GM18502 (cell line): ENCODE results near the gene EPB41L4B.

Experiments used
- ATAC-seq: cut with Tn5 transposase; IDR thresholded peaks from one replicate; pipeline ENCODE4 v1.9.1; 2021; ENCODE audit warnings: mild to moderate bottlenecking; ENCODE audit not compliant: unreplicated experiment, poor library complexity

The EPB41L4B gene

DNA sequence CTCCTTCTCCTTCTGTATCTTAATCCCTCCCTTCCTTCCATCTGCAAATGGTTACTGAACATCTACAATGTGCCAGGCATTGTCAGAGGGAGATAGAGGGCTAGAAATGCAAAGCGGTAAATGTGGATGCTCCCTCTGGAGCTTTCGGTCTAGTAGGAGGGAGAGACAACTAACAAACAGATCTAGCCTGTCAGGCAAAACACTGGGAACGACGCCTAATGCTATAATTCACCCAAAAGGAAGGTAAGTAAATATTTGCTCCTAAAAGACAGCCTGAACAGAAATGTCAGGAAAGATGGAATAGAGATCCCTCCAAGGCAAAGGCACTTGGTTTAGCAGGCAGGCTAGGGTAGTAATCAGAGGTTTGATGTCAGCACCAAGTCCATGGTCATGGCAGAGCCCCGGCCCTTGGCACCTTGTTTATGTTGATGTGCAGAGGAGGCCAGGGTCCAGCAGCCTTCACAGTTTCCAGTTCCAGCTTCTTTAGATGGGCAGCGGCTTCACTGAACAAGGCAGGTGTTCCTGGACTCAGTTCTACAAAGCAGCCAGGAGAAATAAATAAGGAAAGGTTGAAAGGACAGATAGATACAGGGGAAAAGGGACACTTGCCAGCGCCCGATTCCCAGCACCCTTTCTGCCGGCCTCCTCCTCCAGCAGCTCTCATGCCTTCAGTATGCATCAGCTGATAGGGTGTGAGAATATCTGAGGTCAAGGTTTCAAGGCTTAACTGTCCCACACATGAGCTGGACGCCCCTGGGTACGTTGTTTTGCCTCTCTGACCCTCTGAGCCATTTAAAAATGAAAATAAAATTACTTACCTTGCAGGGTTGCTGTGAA, 107.4 kb downstream of the EPB41L4B start:
- no peak for ATAC-seq

DNA sequence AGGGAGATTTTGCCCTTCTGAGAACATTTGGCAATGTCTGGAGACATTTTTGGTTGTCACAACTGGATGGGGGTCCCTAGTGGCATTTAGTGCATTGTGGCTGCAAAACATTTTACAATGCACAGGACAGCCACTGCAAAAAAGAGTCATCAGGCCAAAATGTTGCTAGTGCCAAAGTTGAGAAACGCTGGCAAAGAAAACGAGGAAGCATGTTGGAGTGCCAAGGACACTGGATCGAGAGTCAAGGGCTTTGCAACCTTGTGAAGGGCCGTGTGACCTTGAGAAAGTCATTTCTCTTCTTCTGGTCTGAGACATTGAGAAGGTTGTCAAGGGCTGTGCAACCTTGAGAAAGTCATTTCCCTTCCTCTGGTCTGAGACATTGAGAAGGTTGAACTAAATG, 108.1 kb downstream of the EPB41L4B start:
- no peak for ATAC-seq

DNA sequence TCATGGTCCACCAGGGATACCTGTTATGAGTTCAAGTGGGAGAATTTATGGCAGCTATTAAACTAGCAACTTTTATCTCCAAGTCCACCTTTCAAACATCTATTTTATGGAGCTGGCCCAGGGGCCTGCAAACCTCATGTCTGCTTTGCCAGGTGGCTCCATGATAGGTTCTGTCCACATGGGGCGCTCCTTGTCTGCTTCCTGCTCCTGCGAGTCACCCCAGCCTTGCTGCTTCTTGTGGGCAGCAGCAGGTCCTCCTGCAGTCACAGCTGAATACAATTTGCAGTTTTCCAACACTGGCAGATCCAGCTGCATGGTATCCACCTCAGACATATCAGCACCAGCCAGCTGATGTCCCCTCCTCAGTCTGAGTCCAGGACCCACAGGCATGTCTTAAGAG, 114.2 kb downstream of the EPB41L4B start:
- no peak for ATAC-seq

DNA sequence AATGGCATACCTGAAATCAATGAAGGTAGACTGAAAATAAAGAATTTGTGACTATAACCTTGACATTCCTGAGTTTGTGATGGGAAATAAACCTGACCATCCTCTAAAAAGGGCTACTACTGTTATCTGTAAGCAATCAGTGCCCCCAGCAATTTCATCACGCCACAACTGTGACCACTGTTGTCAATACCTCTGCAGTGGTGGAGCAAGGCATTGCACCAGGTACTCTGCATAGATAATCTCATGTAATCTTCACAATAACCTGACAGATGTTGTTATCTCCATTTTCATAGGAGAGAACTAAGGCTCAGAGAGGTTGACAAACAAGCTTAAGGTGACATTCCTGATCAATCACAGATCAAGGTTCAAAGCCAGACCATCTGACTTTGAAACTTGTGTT, 115.3 kb downstream of the EPB41L4B start:
- ATAC-seq = no peak

DNA sequence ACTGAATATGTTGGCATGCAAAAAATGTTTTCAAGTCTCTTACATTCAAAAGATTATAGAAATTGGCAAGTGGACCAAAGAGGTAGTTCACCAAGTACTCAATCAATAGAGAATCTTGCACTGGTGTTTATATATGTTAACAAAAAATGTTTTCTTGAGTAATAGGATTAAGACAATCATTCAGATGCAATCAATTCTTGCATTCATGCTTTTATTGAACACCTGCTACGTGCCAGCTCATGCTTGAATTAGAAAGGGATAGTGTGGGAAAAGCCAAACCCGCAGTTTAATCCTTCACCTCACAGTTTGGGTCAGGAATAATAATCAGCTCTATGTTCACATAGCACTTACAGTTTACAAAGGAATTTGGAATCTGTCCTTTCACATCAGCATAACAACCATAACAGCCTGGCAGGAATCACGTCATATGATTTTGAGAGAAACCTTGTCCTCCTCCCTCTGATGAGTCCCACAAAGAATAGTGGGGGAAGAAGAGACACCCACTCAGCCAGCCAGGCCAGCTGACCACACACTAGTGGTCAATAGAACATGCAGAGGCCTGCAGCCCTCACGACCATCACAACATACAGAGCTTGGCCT, 117.0 kb downstream of the EPB41L4B start:
- no peak for ATAC-seq

DNA sequence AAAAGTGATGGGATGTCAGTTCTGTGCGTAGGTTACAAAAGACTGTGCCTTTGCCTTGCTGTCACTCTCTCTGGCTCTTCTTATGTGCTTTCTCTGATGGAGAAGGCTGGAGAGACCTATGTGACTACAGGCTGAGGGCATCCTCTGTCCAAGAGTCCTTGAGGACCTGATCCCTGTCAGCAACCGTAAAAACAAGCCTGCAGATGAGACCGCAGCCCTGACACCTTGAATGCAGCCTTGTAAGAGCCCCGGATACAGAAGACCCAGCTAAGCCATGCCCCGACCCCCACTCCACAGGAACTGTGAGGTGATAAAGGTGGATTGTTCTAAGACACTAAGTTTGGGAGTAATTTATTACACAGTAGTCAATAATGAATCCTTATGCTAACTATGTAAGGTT, 121.2 kb downstream of the EPB41L4B start:
- ATAC-seq = no peak

DNA sequence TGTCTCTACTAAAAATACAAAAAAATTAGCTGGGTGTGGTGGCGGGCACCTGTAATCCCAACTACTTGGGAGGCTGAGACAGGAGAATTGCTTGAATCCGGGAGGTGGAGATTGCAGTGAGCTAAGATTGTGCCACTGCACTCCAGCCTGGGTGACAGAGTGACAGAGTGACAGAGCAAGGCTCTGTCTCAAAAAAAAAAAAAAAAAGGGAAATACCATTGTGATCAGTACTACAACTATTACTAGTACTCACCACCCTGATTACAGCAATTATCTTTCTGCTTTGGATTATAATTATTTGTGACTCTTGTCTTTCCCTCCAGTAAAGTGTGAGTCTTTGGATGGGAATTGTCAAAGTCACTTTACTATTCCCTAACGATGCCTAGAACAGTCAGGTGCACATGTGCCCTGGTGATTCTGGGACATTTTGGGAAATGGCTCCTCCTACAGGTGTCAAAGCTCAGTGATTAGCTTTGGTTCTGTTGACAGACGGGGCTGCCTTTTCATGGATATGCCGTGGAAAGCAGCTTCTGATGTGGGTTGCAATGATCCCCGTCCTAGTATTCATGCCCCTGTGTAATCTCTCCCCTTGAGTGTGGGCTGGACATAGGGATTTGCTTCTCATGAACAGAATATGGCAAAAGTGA, 122.0 kb downstream of the EPB41L4B start:
- no peak for ATAC-seq

DNA sequence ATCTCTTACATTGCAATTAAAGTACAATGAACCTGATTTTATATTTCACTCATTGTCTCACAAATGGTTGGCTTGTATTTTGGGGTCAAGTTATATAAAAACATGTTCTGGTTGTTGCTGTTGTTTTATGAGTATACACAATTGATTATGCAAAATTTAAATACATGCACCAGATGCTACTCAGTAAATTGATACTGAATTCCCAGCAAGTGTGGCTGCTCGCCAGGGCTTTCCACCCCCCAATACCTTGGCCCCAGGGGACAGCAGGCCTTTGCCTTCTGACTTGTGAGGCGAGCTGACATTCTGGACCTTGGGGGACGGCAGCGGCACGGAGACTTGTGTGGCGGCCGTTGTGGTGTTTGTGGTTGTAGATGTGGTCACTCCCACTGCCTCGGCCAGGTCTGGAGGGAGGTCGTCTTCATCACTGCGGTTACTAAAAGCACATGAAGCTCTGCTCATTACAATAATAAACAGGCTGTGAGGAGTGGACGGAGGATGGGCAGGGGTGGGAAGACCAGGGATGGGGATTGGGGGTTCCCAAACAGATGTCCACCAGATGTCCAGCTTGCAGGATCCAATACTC, 126.8 kb downstream of the EPB41L4B start:
- ATAC-seq = no peak

DNA sequence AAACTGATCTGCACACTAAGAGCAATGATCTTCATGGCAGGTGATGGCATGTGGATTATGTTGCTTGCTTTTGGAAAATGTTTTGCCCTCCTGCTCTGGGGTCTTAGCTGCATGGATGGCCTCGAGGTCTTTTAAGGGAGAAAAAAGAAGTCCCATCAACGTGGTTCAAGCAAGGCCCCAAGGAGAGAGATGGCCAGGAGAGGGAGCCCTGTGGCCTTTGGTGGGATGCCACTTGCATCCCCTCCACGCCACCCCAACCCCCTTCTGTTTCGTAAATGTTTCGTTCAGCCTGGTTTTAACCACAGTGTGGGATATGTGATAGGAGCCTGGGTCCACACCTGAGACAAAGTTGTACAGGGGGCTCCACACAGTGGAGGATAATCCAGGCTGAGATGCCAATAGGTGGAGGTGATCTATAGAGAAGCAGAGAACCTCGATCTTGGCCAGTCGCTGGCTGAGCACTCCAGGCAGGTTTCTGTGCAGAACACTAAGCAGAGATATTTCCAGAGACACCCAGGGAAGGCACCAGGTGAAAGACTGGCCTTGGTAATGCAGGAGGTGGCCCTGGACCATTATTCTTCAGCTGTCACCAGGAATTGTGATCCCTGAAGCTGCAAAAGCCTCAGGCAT, 128.0 kb downstream of the EPB41L4B start:
- ATAC-seq = no peak

DNA sequence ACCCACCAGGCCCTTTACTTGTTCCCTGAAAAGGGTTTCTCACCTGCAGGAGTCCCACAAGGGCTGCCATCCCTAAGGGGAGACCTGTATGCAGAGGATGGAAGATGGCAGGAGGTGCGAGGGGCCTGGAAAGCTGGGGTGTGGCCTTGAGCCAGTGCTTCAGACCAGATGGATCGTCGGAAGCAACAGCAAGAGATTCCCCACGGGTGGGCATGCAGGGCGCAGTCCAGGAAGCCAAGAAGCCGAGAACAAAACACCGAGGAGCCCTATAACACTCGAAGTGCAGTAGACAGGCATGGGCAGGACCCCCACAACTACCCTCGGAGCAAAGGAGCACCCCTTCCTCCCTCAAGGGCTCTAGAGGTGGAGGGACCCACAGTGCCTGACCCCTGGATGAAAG, 129.1 kb downstream of the EPB41L4B start:
- ATAC-seq = no peak

DNA sequence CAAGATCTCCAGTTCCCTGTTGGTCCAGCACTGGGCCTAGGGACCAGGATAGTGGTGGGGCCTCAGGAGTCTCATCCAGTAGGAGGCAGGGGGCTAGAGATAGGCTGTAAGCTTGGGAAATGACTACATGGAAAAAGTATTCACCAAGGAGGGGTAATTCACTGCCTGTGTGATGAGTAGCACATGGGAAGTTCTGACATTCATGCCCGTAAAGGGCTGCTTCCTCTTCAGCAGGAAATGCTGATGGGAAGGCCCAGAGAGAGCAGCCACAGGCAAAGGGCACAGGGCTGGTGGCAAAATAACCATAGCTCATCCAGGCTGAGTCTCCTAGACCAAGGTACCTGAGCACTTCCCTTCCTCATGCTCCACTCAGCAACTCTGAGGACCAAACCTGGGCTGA, 130.7 kb downstream of the EPB41L4B start:
- ATAC-seq = no peak

DNA sequence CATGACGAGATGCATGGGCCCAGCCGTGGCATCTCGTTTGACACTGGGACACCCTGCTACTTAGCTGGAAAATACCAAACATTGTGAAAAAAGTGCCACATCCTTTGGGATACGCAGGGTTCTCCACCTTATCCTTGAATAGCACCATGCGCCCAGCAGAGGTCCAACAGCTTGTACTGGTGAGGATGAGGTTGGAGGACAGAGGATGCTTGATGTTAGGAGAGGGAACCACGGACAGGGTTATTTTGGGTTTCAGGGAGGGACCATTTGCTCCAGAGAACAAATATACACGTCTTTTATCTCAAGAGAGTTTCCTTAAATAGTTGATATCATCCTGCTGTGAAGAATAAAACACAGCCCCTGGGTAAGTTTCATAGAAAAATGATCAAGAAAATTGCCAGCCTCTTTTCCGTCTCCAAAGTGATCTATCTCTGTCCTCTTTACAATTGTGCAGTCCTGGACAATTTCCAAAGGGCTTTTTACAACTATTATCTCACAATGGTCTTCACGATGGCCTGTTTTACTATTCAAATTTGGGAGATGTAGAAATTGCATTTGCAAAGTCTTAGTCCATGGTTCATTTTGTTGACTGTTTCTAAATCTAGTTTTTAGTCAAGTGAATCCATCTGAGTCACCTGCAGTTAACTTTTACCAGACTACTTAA, 133.9 kb downstream of the EPB41L4B start:
- no peak for ATAC-seq

DNA sequence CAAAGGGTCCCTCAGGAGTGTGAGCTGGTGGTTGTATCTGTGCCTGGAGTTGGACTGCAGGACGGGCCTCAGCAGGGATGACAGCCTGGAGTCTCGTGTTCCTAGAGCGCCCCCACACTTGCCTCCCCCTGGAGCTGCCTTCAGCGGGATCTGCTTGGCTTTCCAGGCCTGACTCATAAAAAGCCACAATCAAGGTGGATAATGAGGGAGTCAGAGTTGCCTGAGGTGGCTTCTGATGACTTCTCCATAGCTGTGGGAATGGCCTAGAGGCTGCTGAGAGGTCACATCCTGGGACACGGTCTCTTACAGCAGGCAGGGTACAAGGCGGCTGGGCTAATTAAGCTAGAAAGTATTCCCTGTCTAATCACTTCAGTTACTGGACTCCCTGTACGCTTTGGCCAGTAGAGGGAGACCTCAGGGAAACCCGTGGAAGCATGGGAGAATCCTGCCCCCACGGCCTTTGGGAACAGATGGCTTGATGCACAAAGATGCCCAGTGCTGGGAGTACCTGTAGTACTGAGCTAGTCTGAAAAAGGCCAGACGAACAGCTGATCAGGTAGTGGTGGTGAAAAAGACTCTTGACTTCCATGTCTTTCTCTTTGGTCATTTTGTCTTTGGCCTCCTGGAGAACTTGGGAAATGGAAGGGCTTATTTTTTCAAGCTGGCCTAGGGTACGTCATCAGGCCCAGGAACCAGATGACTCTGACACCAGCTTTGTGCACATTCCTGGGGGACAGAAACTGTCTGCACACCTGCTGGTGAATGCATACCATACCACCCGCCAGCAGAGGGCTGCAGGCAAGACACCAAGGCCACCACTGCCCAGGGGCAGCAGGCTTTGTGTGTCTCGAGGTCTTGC, 137.7 kb downstream of the EPB41L4B start:
- ATAC-seq = peak; percentile 50

DNA sequence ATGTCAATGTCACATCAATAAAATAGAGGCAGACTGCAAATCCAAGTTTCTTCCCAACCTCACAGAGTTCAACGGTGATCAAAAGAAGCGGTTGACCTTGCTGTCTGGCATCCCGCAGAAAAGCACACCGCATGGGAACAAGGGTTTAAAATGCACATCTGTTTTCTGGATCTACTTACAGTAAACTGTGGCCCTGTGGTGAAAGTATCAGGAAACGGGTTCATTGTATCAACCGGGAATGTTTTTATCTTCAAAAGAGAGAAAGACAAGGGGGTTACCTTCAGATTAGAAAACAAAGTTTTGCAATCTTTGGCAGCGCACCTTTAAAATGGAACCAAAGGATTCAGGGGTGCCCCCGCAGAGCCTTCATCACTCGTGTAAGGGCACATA, 138.3 kb downstream of the EPB41L4B start:
- no peak for ATAC-seq

DNA sequence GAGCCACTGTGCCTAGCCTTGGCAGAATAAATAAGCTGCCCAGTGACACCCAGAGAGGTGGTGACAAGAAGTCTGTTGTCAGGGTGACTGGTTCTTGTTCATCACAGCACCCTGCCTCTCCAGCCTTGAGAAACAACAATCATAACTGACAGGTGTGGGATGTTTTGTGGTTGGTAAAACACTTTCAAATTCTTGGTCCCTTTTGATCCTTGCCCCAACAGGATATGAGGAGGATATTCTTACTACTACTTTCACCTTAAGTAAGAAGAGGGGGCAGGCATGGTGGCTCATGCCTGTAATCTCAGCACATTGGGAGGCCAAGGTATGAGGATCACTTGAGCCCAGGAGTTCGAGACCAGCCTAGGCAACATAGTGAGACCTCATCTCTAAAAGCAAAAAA, 139.6 kb downstream of the EPB41L4B start:
- peak; percentile 69 for ATAC-seq

DNA sequence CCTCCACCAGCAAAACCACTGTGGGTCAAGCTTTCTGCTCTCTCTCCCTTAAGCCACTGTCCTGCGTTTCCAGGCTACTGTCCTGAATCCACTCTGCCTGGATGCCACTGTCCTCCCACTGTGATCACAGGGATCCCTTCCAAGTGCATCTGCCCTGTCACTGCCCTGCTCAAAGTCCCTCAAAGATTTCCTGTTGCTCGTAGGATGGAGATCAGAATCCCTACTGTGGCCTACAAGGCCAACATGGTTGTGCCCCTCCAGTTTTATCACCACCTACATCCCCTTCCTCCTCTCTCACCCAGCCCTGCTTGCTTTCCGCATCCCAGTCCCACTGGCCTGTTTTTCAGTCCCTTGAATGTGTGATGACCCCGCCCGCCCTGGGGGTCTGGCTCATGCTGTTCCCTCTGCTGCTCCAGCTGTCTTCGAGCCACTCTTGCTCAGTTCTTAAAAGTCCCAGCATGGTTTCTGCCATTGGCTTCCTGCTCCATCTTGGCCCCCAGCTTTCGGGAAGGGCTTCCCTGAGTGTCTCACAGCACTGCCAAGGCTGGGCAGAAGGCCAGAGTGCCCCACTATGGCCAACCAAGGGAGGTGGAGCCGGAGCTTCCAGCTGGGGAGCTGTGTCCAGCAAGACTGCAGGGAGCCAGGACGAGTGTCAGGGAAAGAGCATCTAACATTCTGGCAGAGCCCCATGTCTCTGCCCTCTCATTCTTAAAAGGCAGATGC, 140.9 kb downstream of the EPB41L4B start:
- ATAC-seq = no peak

DNA sequence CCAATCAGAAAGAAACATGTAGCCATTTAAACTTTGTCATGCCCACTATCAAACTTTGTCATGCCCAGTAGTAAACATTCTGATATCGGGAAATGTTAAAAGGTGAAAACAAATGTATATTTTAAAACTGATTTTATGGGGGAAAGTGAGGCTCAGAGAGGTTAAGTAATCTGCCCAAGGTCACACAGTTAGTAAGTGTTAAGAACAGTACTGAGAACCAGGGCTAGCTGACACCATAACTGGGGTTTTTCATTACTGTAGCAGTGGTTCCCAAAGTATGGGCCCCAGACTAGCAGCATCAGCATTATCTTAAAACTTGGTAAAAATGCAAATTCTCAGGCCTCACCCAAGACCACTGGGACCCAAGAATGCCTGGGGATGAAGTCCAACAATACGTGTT, 143.9 kb downstream of the EPB41L4B start:
- ATAC-seq = no peak

DNA sequence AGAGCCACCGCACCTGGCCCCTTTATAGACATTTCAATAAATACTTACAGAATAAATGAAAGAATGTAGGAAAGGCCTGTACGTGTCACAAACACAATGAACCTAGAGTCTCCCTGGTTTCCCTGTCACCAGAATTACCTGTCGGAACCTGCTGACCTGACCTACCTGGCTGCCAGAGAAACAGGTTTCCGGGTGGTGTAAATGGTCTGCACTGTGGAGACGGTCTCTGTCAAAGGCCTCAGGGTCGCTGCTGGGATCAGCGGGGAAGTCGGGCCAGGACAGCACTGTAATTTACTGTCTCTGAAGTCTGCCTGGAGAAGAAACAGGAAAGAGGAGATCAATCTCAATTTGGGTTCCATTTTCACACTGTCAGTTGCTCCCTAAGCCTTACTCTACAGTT, 144.5 kb downstream of the EPB41L4B start:
- ATAC-seq = no peak

DNA sequence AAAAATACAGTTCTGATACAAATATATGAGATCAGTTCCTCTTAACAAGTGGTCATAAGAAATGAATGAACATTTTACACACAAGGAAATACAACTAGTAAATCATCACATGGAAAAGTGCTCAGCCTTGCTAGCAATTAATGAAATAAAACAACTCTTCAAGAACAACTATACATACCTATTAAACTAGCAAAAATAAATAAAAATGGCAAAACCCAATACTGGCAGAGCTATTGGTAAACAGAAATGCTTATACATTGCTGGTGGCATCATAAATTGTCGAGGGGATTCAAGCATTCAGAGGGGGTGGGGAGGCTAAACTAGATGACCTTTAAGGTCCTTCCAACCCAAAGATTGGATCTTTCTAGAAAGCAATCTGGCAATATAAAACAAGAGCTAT, 147.9 kb downstream of the EPB41L4B start:
- ATAC-seq = no peak
